H1 (cell line): Measurements from ENCODE around the gene COL26A1. TPM values are rescaled to one million over a fixed set of nuclear protein-coding genes. Genes with fewer than 3 reads are reported as not detected.

Source experiments
- CTCF ChIA-PET: fragments of 300-600 bp; sonication (Branson Sonifier 250); formaldehyde crosslinking; loops from one replicate; lab custom pipeline; 2021; ENCODE audit not compliant: partially characterized antibody; lab: Charles Lee
- POLR2A ChIA-PET: fragments of 300-600 bp; sonication (Branson Sonifier 250); formaldehyde crosslinking; loops from one replicate; lab custom pipeline; 2021; ENCODE audit warnings: inconsistent platforms; ENCODE audit not compliant: partially characterized antibody; lab: Charles Lee
- DNase-seq, 2 experiments: peaks; one replicate each; pipeline versions ENCODE4 v3.0.0 to v3.0.0-alpha.2; 2010 to 2022; ENCODE audit warnings: low spot score in 2 of 2, low read depth in 1 of 2, mixed read lengths in 1 of 2
- FAIRE-seq: peaks from 2 replicates; lab custom pipeline; 2011; peaks lifted over from hg19 to GRCh38; lab: Jason Lieb, UNC
- H2AFZ ChIP-seq: 2 replicates; pipeline ENCODE4 v1.8.1; 2012; ENCODE audit warnings: low read length, inconsistent platforms
- H2AK5ac ChIP-seq: 2 replicates; pipeline ENCODE4 v1.6.1; 2013; ENCODE audit warnings: low read depth, low read length
- H2BK120ac ChIP-seq: replicated peaks from 2 replicates; pipeline ENCODE3; 2013; ENCODE audit warnings: low read depth, low read length, inconsistent platforms
- H2BK12ac ChIP-seq: 2 replicates; pipeline ENCODE4 v1.6.1; 2013; ENCODE audit warnings: low read depth, low read length
- H2BK15ac ChIP-seq: 2 replicates; pipeline ENCODE4 v1.6.1; 2013; ENCODE audit warnings: low read length
- H2BK20ac ChIP-seq: 2 replicates; pipeline ENCODE4 v1.6.1; 2013; ENCODE audit warnings: low read length
- H2BK5ac ChIP-seq: 2 replicates; pipeline ENCODE4 v1.6.1; 2013; ENCODE audit warnings: low read depth, low read length
- H3K14ac ChIP-seq: 2 replicates; pipeline ENCODE4 v1.6.1; 2013; ENCODE audit warnings: inconsistent platforms; ENCODE audit not compliant: insufficient read length
- H3K18ac ChIP-seq: 2 replicates; pipeline ENCODE4 v1.6.1; 2013; ENCODE audit warnings: low read length; ENCODE audit errors: extremely low read depth
- H3K23ac ChIP-seq: 2 replicates; pipeline ENCODE4 v1.6.1; 2013; ENCODE audit warnings: inconsistent platforms; ENCODE audit not compliant: insufficient read length
- H3K23me2 ChIP-seq: 2 replicates; pipeline ENCODE4 v1.6.1; 2013; ENCODE audit warnings: low read depth, low read length
- H3K27ac ChIP-seq: 2 replicates; pipeline ENCODE4 v1.6.1; 2011; ENCODE audit warnings: low read depth, low read length, inconsistent platforms
- H3K27me3 ChIP-seq, 4 experiments: replicated peaks in 1 of 4; 1 replicate in 1 of 4; 2 replicates in 3 of 4; pipeline versions ENCODE4 v1.6.1 to v1.8.1; 2011 to 2013; ENCODE audit warnings: low read length in 3 of 4, mild to moderate bottlenecking in 3 of 4, inconsistent platforms in 2 of 4, mixed read lengths in 2 of 4, moderate library complexity in 1 of 4; ENCODE audit not compliant: control insufficient read depth in 3 of 4, insufficient read depth in 3 of 4; ENCODE audit errors: extremely low read depth in 1 of 4
- H3K36me3 ChIP-seq, 4 experiments: 2 replicates each; pipeline versions ENCODE4 v1.6.1 to v1.8.1; 2011 to 2013; ENCODE audit warnings: mild to moderate bottlenecking in 4 of 4, low read length in 3 of 4, moderate library complexity in 2 of 4, control low read depth in 1 of 4, inconsistent platforms in 1 of 4; ENCODE audit not compliant: insufficient read depth in 4 of 4, control insufficient read depth in 2 of 4
- H3K4ac ChIP-seq: replicated peaks from 2 replicates; pipeline ENCODE3; 2013; ENCODE audit warnings: low read length, low read depth, mixed read lengths, inconsistent platforms; ENCODE audit not compliant: insufficient read length
- H3K4me1 ChIP-seq, 4 experiments: replicated peaks in 1 of 4; 1 replicate in 1 of 4; 2 replicates in 3 of 4; pipeline versions ENCODE4 v1.6.1 to v1.8.1; 2011 to 2013; ENCODE audit warnings: low read length in 3 of 4, inconsistent platforms in 2 of 4, mixed read lengths in 1 of 4; ENCODE audit not compliant: insufficient read depth in 4 of 4, control insufficient read depth in 3 of 4
- H3K4me2 ChIP-seq, 2 experiments: 2 replicates each; pipeline versions ENCODE4 v1.6.1 to v1.8.1; 2011 to 2013; ENCODE audit warnings: low read depth in 2 of 2, low read length in 2 of 2, control low read depth in 1 of 2, inconsistent platforms in 1 of 2, mild to moderate bottlenecking in 1 of 2; ENCODE audit not compliant: insufficient read depth in 1 of 2
- H3K4me3 ChIP-seq, 4 experiments: fragments of 200-600, 300-600 bp in 1 of 4; sonication (generic), shearing (Covaris generic), sonication (Bioruptor Twin) in 1 of 4; 2 replicates each; pipeline versions ENCODE4 v1.5.1 to v1.8.1; 2011 to 2016; ENCODE audit warnings: low read length in 4 of 4, low read depth in 3 of 4, control low read depth in 2 of 4, inconsistent platforms in 2 of 4, mild to moderate bottlenecking in 2 of 4, mixed read lengths in 1 of 4, moderate library complexity in 1 of 4; ENCODE audit not compliant: insufficient read depth in 2 of 4; ENCODE audit errors: extremely low read depth in 1 of 4
- H3K56ac ChIP-seq: replicated peaks from 2 replicates; pipeline ENCODE3; 2013; ENCODE audit warnings: low read depth, mild to moderate bottlenecking, mixed read lengths, low read length, inconsistent platforms; ENCODE audit not compliant: insufficient read length
- H3K79me1 ChIP-seq: 2 replicates; pipeline ENCODE4 v1.6.1; 2013; ENCODE audit warnings: low read depth, low read length, control low read depth
- H3K79me2 ChIP-seq, 2 experiments: 2 replicates each; pipeline versions ENCODE4 v1.6.1 to v1.8.1; 2012 to 2013; ENCODE audit warnings: low read length in 2 of 2, mild to moderate bottlenecking in 2 of 2, inconsistent platforms in 1 of 2; ENCODE audit not compliant: insufficient read depth in 2 of 2, control insufficient read depth in 1 of 2
- H3K9ac ChIP-seq, 4 experiments: replicated peaks in 1 of 4; 1 replicate in 1 of 4; 2 replicates in 3 of 4; pipeline versions ENCODE4 v1.6.1 to v1.8.1; 2011 to 2013; ENCODE audit warnings: low read depth in 3 of 4, low read length in 3 of 4, control low read depth in 2 of 4, mild to moderate bottlenecking in 2 of 4, moderate library complexity in 2 of 4, inconsistent platforms in 1 of 4; ENCODE audit errors: extremely low read depth in 1 of 4
- H3K9me3 ChIP-seq, 2 experiments: 2 replicates each; pipeline versions ENCODE4 v1.6.1 to v1.8.1; 2012 to 2013; ENCODE audit warnings: mild to moderate bottlenecking in 2 of 2, moderate library complexity in 2 of 2, control low read depth in 1 of 2, inconsistent platforms in 1 of 2, low read depth in 1 of 2, low read length in 1 of 2, mixed read lengths in 1 of 2; ENCODE audit not compliant: insufficient read depth in 2 of 2
- H4K20me1 ChIP-seq, 2 experiments: replicated peaks in 1 of 2; 2 replicates each; pipeline versions ENCODE3 to v1.8.1; 2011 to 2013; ENCODE audit warnings: inconsistent platforms in 2 of 2, low read length in 2 of 2, mild to moderate bottlenecking in 1 of 2; ENCODE audit not compliant: insufficient read depth in 2 of 2, control insufficient read depth in 1 of 2
- H4K5ac ChIP-seq: 2 replicates; pipeline ENCODE4 v1.6.1; 2013; ENCODE audit warnings: low read length, low read depth, mixed read lengths, inconsistent platforms; ENCODE audit not compliant: insufficient read length
- H4K8ac ChIP-seq: 2 replicates; pipeline ENCODE4 v1.8.0; 2013; ENCODE audit warnings: mild to moderate bottlenecking, moderate library complexity, low read length, inconsistent platforms; ENCODE audit not compliant: insufficient read depth; ENCODE audit errors: extremely low read depth
- H4K91ac ChIP-seq: replicated peaks from 2 replicates; pipeline ENCODE3; 2013; ENCODE audit warnings: low read length, mixed read lengths, inconsistent platforms; ENCODE audit not compliant: insufficient read length
- CTCF ChIP-seq, 3 experiments: IDR thresholded peaks; 1 replicate in 2 of 3; 2 replicates in 1 of 3; pipeline versions ENCODE4 v1.5.1 to v1.6.1; 2011; ENCODE audit warnings: low read length in 3 of 3, mild to moderate bottlenecking in 3 of 3, inconsistent platforms in 2 of 3, low read depth in 1 of 3, moderate library complexity in 1 of 3; ENCODE audit not compliant: insufficient read depth in 1 of 3; ENCODE audit errors: control extremely low read depth in 1 of 3
- E2F6 ChIP-seq: IDR thresholded peaks from 2 replicates; pipeline ENCODE4 v1.6.1; 2012; ENCODE audit warnings: inconsistent platforms
- EP300 ChIP-seq, 2 experiments: IDR thresholded peaks; 1 replicate in 1 of 2; 2 replicates in 1 of 2; pipeline ENCODE4 v1.6.1; 2011 to 2012; ENCODE audit warnings: low read depth in 2 of 2, low read length in 2 of 2, mild to moderate bottlenecking in 2 of 2, borderline replicate concordance in 1 of 2, inconsistent platforms in 1 of 2, moderate library complexity in 1 of 2
- KDM1A ChIP-seq: fragments of 200-600, 300-600 bp; sonication (generic); IDR thresholded peaks from 2 replicates; pipeline ENCODE4 v1.7.1; 2016; ENCODE audit warnings: mild to moderate bottlenecking, low read length, borderline replicate concordance
- RBBP5 ChIP-seq: IDR thresholded peaks from 2 replicates; pipeline ENCODE4 v1.7.1; 2012; ENCODE audit warnings: low read depth, mild to moderate bottlenecking, inconsistent platforms, low read length, moderate library complexity, borderline replicate concordance
- RFX5 ChIP-seq: IDR thresholded peaks from 2 replicates; pipeline ENCODE4 v1.6.1; 2011; ENCODE audit warnings: low read depth, low read length, improper control_type of control experiment, borderline replicate concordance
- SIRT6 ChIP-seq: IDR thresholded peaks from one replicate; pipeline ENCODE4 v1.7.1; 2012; ENCODE audit warnings: low read length, inconsistent platforms
- SP2 ChIP-seq: IDR thresholded peaks from 2 replicates; pipeline ENCODE4 v1.6.1; 2012; ENCODE audit warnings: mild to moderate bottlenecking, low read length, inconsistent platforms
- TAF7 ChIP-seq: optimal IDR thresholded peaks from 2 replicates; pipeline ENCODE3; 2011; ENCODE audit warnings: low read depth, mild to moderate bottlenecking, inconsistent platforms, low read length, moderate library complexity, borderline replicate concordance
- WGBS, 2 experiments: shearing (Covaris generic) in 1 of 2; methylation state at CpG; one replicate each; pipeline versions ENCODE4 v1.1.6 to v1.1.7; 2013 to 2015; ENCODE audit warnings: low lambda C conversion rate in 2 of 2, mixed read lengths in 2 of 2, inconsistent platforms in 1 of 2, low coverage in 1 of 2, missing lambda C conversion rate in 1 of 2; ENCODE audit not compliant: insufficient replicate concordance in 2 of 2, insufficient coverage in 1 of 2, insufficient read length in 1 of 2; ENCODE audit errors: extremely low coverage in 1 of 2, missing lambda C conversion rate in 1 of 2; 5-methylcytosine and 5-hydroxymethylcytosine counted together
- polyA plus RNA-seq, 7 experiments: library from polyadenylated mRNA; depleted of rRNA in 3 of 7; stranded (reverse) in 5 of 7; unstranded in 2 of 7; fragments of >200 nt in 5 of 7; fragments of 200-250 nt in 2 of 7; gene quantifications; 1 replicate in 5 of 7; 2 replicates in 1 of 7; 4 replicates in 1 of 7; pipeline versions ENCODE4 v1.2.1 to v1.2.3, GENCODE V29; 2011 to 2013; ENCODE audit warnings: missing spikeins in 2 of 7, mixed read lengths in 2 of 7
- total RNA-seq: library from RNA; stranded (reverse); fragmentation: NEBNext Ultra II Directional; extraction: Animal tissue kit (Norgen Biotek cat#: 25700); gene quantifications from 2 replicates; pipeline ENCODE4 v1.2.1, GENCODE V29; 2021

Gene COL26A1
- total and polyA plus RNA-seq, 2 of the 8 experiments (the other 6 are each of a cell fraction or from before 2014, with no cell fraction given): 51.1 to 68.8 TPM

- no peaks in the 10 kb centered on the region for H3K79me2 ChIP-seq
- H2AFZ ChIP-seq: no peak overlapping the region
- no peak overlapping the region for H2BK120ac ChIP-seq
- H3K14ac ChIP-seq: no peak overlapping the region
- H2AK5ac ChIP-seq: no peak overlapping the region
- no peak overlapping the region for H2BK15ac ChIP-seq
- no peak overlapping the region for H4K5ac ChIP-seq
- no peak for FAIRE-seq
- no peak overlapping the region for H2BK5ac ChIP-seq
- no peaks in the 10 kb centered on the region for H3K23me2 ChIP-seq
- no peaks in the 10 kb centered on the region for H3K9me3 ChIP-seq
- H4K91ac ChIP-seq: no peak overlapping the region
- H2BK12ac ChIP-seq: no peak overlapping the region
- H2BK20ac ChIP-seq: no peak overlapping the region
- H3K4me2 ChIP-seq: no peak overlapping the region
- 92% methylated on average over 9 of the region's 10 CpGs; no CpG with 5 or more reads in 1 of the 2 experiments for WGBS, 2 experiments
- no peak overlapping the region for H3K56ac ChIP-seq
- POLR2A ChIA-PET: no interaction called here
- H3K27me3 ChIP-seq: no peaks in the 10 kb centered on the region
- H3K18ac ChIP-seq: no peak overlapping the region
- no peak for DNase-seq
- peaks cover 0 to 2% (median under 1%) of the 10 kb centered on the region in 4 experiments; a peak in 2 of 7 replicates for H3K4me1 ChIP-seq
- peaks cover 0 to 6% of the 10 kb centered on the region in 2 experiments for H4K20me1 ChIP-seq
- no peak overlapping the region for H4K8ac ChIP-seq
- H3K36me3 ChIP-seq: peaks cover 0 to 12% (median 3%) of the 10 kb centered on the region in 4 experiments; a peak in 5 of 8 replicates
- H3K9ac ChIP-seq: no peak overlapping the region
- no peak overlapping the region for H3K4me3 ChIP-seq
- CTCF ChIA-PET: interaction anchor here (0.6 to 1.9 kb wide), 3 partner anchors 38 to 692 kb away, joined by 3 to 5 read pairs (median 3); no protein-coding TSS in a partner anchor
- H3K79me1 ChIP-seq: no peaks in the 10 kb centered on the region
- H3K27ac ChIP-seq: no peak overlapping the region
- no peak overlapping the region for H3K23ac ChIP-seq
- no peak overlapping the region for H3K4ac ChIP-seq
- no peak for TF ChIP-seq E2F6
- no peak for TF ChIP-seq SIRT6
- TF ChIP-seq CTCF (IDR thresholded peaks at IDR 0.05; ENCODE audit: control extremely low read depth in 1 of 3, insufficient read depth in 1 of 3, low read depth in 1 of 3, low read length in 3 of 3): no peak
- no peak for TF ChIP-seq EP300 (IDR thresholded peaks at IDR 0.05; ENCODE audit: borderline replicate concordance in 1 of 2, low read depth in 2 of 2, low read length in 2 of 2)
- no peak for TF ChIP-seq KDM1A
- TF ChIP-seq TAF7: no peak
- no peak for TF ChIP-seq SP2
- TF ChIP-seq RBBP5: no peak
- no peak for TF ChIP-seq RFX5
These were observed 182.9 kb downstream of the COL26A1 start for GRCh38 chr7:101545441-101546190.
